Putamen (tissue), 1 donor: Measurements from ENCODE around the gene NAT16.

ENCODE experiments used
- DNase-seq: peaks from one replicate; pipeline ENCODE4 v3.0.0-alpha.2; 2016; ENCODE audit warnings: low spot score

Gene NAT16

DNA sequence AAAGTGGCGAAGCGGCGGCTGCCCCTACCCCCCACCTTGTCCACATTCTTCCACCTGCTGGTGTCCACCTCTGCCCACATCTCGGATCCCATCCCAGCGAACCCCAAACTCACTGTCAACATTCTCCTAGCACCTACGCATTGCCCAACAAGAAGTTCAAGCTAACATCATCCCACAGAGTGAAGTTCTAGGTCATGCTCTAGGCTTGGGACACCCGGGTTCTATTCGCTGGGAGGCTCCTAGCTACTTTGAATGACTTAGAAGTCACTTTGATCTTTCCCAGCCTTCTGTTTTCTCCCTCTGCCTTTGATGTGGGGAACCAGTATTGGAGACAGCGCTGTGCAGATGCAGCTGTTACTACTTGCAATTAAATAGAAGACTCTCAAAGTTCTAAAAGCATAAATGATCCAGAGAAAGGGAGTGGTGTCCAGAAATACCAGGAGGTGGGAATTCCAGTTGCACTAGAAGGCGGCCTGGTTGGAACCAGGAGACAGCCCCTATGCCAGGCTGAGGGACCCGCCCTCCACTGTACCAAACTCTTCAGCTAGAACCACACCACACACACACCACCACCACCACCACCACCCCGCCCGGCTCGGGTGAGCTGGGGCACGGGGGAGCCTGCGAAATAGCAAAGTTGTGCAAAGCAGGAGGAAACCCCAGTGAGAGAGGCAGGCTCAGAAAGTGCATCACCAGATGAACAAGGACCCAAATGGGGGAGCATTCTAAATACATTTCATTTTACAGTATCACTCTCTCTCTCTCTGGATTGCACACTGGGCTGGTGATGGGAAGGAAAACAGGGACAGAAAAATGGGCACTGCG, 9.3 kb downstream of the NAT16 start:
- no peak for DNase-seq

DNA sequence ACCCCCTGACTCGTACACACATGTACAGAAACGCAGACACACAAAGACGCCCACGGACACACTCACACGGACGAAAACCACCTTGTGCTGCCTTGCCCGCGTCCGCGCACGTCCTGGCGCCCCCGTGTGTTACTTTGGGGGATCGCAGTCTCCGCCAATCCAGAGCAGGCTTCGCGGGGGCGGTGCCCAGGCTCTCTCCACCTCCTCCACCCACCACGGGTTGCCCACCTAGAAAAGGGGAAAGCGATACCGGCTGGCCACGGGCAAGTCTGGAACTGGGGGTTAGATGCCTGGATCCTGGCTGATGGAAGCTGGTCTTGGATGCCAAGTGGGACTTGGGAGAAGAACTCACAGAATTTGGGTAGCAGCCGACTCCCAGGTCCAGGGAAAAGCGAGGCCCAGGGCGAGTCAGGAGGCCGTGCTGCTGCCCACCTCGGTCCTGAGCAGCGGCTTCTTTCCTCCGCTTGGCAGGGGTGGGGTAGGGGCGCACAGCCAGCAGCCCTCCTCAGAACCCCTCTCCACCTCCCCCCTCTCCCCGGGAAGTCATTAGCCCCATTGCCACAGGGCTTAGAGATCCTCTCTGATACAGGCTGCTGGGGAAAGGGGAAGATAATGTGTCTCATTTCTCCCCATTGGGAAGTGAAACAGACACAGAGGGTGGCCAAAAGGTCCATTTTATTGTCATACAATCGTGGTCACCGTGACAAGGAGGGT, 10.1 kb downstream of the NAT16 start:
- DNase-seq, result no peak

DNA sequence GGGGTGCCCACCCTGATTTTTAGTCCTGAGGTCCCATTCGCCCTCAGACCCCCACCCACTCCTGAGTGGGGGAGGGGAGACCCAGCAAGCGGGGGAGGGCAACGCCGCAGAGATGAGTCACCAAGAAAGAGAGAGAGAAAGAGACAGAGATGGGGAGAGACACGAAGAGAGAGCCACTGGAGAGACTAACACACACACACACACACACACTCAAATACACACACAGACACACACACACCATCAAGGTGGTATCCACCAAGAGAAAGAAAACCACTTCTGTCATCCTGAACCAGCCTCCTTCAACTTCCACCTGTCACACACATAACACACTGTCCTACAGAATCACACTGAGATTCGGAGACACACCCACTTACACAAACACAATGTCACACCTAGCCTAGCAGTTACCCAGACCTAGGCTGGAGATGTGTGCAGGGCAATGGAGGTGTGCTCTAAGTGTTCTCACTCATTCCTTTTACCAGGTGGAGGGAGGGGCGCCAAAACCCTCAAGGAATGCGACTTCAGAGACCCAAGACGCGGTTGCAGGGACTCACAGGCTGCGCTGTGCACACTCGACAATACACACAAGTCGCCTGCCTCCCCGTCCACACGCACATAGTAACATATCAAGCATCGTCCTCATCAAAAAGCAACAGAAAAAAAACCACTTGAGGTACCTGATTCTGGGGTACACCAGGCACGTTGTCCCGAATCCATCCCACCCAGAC, 10.8 kb downstream of the NAT16 start:
- DNase-seq, result no peak

DNA sequence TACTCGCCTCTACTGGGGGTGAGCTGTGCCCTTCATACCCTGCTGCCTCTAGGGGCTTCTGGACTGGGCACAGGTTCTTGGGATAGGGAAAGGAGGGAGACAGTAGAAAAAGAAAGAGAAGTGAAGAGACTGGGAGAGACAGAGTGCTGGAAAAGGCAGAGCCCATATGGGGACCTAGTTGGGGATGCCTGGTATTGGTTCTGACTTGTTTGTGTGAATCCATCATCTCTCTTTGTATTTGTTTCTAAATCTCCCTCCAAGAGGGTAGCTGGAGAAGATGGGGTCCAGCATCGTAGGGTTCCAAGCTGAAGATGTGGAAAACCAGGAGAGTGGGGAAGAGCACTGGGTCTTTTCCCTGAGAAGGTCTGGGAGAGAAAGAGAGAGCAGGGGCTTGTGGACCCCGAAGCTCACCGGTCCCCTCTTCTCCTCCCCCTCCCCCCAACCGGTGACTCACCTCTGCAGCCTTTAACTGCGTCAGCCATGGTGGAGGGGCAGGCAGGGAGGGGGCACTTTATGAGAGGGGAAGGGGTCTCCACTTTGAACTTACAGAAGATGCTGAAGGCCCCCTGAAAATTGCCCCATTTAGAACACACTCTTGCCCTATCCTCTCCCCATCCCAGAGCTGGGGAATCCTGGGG, 11.6 kb downstream of the NAT16 start:
- DNase-seq, result no peak

GRCh38 chr7:101167645-101168411, 12.3 kb downstream of the NAT16 start:
- no peak for DNase-seq

DNA sequence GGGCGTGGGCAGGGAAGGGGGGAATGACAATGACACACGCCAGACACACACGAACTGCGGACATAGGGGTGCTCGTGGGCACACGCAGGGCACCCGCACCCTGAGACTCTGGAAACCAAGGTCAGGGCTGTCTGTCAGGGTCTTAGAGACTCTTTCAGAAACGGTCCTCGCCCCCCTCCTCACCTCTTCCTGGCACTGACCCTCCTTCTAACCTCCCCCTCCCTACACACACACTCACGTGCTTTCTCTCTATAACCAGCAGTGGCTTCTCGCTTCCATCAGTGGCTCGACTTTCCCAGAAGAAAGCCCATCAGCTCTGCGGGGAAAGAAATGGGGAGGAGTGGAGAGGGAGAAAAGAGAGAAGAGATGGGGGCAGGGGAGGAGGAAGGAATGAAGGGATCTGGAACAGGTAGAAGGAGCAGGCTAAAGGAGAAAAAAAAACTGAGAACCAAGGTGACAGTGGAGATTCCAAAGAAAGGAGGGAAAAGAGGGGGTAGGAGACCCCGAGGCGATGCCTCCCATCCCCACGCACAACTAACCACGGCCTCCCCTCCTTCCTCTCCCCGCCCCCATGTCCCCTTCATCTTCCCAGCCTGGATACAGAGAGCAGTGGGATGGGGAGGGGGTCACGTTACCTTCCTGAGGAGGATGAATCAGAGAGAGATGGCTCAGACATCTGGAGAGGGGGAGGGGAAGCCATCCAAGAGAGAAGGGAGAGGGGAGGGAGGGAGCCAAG, 13.0 kb downstream of the NAT16 start:
- no peak for DNase-seq

GRCh38 chr7:101166648-101166908, 13.5 kb downstream of the NAT16 start:
- no peak for DNase-seq

DNA sequence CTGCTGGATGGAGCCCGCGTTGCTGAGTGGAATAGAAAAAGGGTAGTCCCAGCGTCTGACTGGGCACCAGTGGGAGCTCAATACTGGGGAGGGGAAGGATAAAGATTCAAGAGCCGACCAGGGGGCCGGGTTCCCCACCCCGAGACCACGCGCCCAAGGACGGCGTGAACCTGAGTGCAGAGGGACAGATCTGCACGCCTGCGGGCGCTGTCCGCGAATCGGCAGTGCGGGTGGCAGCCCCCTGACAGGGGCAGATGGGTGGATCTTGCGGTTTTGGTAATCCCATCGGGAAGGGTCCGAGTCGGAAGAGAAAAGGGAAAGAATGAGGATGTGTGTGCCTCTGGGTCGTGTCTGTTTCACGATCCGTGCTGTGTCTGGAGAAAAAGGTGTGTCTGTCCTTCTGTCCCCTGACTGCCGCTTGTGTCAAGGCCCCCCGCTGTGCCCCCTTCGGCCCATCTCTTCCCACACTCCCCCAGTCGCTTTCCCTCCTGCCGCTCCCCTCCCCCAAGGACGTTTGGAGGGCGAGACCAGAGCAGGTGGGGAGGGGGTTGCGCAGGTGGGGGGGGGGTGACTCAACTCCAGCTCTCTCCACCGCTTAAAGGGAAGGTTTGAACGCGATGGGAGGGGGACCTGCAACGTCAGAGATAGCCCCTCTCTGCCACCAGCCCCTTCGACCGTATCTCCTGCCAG, 14.0 kb downstream of the NAT16 start:
- no peak for DNase-seq

DNA sequence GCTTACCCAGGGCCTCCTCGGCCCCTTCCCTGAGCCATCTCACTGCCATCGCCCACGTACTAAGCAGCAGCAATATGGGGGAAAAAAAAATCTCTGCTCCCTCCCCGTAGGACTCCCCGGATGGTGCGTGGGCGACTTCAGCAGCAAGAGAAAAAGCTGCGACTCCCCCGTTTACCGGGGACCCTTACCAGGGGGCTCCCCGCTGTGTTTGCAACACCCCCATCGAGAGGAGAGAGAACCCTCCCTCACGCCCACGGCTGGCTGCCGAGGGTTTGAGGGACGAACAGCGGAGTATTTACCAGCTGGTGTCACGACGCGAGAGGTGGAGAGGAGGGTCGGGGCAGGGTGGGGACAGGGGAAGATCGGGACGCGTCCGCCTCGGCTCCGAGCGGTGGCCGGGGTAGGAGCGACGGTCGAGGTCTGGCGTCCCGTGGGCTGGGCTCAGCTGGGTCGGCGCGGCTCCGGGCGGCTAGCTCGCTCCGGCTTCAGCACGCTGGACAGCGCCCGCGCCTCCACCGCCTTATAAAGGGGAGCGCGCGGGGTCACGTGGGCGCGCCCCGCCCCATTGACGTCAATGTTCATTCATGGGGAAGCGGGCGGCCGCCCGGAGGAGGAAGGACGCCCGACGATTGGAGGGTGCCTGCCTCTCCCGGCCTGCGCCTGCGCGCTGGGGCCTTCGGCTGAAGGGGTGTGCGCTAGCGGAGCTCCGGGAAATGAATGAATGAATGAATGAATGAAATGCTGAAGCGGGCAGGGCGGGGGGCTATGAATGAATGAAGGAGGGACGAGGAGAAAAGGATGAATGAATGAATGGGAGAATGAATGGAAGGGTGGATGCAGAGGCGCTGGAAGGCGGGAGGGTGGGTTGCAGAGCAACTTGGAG, 14.8 kb downstream of the NAT16 start, which contains the start of gene VGF:
TSS of gene VGF (minus strand) at position 495 of the 883 bp plus-strand sequence. CDS start 726 bp downstream, outside the sequence.
- peak; percentile 87 for DNase-seq

GRCh38 chr7:101164071-101164840, 15.8 kb downstream of the NAT16 start:
- no peak for DNase-seq

GRCh38 chr7:101163279-101164070, 16.6 kb downstream of the NAT16 start:
- DNase-seq, result no peak

GRCh38 chr7:101162551-101163278, 17.4 kb downstream of the NAT16 start:
- DNase-seq, result no peak

GRCh38 chr7:101161692-101162471, 18.2 kb downstream of the NAT16 start:
- DNase-seq, result no peak

DNA sequence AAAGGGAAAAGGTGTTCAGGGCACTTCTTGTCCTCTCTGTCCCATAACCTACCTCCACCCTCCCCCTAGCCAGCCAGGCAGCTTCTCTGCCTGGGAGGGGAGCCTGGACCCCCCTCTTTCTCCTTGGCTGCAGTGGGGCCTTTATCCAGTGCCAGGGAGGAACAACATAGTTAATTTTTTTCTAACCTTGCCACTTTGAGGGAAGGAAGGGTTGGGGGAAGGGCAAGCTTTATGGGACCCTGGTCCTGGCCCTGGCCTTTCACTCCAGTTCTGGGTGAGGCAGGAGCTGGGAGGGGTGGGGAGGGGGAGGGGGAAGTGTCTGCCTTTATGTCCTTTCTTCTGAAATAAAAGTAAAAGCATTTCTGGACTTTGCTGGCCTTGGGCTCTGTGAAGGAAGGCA, 19.2 kb downstream of the NAT16 start:
- no peak for DNase-seq

DNA sequence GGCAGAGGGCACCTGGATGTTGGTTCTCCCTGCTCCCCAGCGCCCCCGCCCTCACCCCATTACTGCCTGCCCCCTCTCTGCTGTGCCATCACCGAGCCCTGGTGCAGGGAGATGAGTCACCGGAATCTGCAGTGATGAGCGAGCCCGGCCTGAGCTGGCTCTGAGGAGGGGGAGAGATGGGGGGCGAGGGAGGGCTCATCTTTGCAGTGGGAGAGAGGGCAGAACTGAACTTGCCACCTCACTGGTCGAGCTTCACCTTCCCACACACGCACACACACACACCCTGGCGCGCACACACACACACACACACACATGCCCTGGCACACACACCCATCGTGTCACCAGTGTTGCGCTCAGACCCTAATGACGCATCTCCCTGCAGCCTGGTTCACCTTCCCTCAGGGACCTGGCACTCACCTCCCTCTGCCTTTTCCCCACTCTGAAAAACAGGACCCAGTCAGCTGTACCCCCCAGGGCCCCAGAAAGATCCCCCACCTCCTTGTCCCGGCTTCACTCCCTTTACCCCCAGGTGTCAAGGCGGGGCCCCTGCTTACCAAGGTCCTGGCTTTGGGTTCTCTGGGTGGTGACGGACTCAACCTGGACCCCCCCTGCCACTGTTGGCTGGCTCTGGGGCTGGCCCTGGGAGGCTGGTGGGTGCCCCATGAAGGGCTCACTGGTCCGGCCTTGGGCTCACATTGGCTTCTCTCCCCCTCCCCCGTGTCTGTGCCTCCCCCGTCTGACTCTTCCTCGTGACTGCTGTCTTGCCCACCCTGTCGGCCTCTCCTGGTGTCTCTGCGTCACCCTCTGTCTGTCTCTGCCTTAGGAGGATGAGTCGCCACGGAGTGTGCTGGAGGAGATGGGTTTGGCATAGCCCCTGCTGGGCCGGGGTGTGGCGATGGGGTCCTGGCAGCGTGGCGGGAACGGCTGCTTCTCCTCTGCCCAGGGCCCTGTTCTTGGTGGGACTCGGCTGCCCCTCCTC, 20.1 kb downstream of the NAT16 start:
- no peak for DNase-seq
